Kidney (tissue), 14 donors: ENCODE results near the gene PID1. TPM values are rescaled to one million over a fixed set of nuclear protein-coding genes. Genes with fewer than 3 reads are reported as not detected.

Source experiments
- DNase-seq, 5 donors: peaks; one replicate each; pipeline ENCODE4 v3.0.0-alpha.2; 2013 to 2020
- FAIRE-seq: peaks from 2 replicates; lab custom pipeline; 2012; peaks lifted over from hg19 to GRCh38; lab: Jason Lieb, UNC
- H3K27ac ChIP-seq, 2 donors: one replicate each; pipeline ENCODE4 v1.7.0; 2013; ENCODE audit warnings: low read depth in 2 of 2, low read length in 2 of 2, inconsistent platforms in 1 of 2
- H3K27me3 ChIP-seq: one replicate; pipeline ENCODE4 v1.7.1; 2013; ENCODE audit warnings: low read length, inconsistent platforms; ENCODE audit not compliant: control insufficient read depth, insufficient read depth
- H3K36me3 ChIP-seq, 3 donors: one replicate each; pipeline versions ENCODE4 v1.7.0 to v1.7.1; 2013; ENCODE audit warnings: low read length in 3 of 3, control low read depth in 1 of 3, inconsistent platforms in 1 of 3; ENCODE audit not compliant: insufficient read depth in 3 of 3, control insufficient read depth in 2 of 3
- H3K4me1 ChIP-seq, 3 donors: one replicate each; pipeline versions ENCODE4 v1.7.0 to v1.7.1; 2013; ENCODE audit warnings: low read length in 3 of 3, inconsistent platforms in 1 of 3, low read depth in 1 of 3; ENCODE audit not compliant: control insufficient read depth in 2 of 3, insufficient read depth in 2 of 3
- H3K4me3 ChIP-seq, 3 donors: one replicate each; pipeline versions ENCODE4 v1.7.0 to v1.8.1; 2013; ENCODE audit warnings: low read length in 3 of 3, control low read depth in 1 of 3, inconsistent platforms in 1 of 3
- H3K9ac ChIP-seq, 3 donors: one replicate each; pipeline versions ENCODE4 v1.7.0 to v1.7.1; 2013; ENCODE audit warnings: low read length in 3 of 3, control low read depth in 1 of 3, inconsistent platforms in 1 of 3
- H3K9me3 ChIP-seq, 3 donors: one replicate each; pipeline versions ENCODE4 v1.7.0 to v1.7.1; 2013; ENCODE audit warnings: low read length in 3 of 3, control low read depth in 1 of 3, inconsistent platforms in 1 of 3; ENCODE audit not compliant: control insufficient read depth in 2 of 3, insufficient read depth in 1 of 3
- intact Hi-C: fragments of 100-400 bp; cut with DNase I; formaldehyde crosslinking; loops from one replicate; pipeline ENCODE4 v1.11.1; 2022
- polyA plus RNA-seq: library from polyadenylated mRNA; stranded (reverse); fragments of 350-450 nt; fragmentation: Illumina TruSeq; extraction: RNeasy Lipid Tissue Mini Kit (QIAGEN cat#74804); gene quantifications from one replicate; pipeline ENCODE4 v1.2.3, GENCODE V29; 2014; ENCODE audit warnings: low read depth, low replicate concordance; ENCODE audit not compliant: insufficient read depth
- total RNA-seq: library from RNA; stranded (reverse); fragmentation: NEBNext Ultra II Directional; extraction: Animal tissue kit (Norgen Biotek cat#: 25700); gene quantifications from one replicate; pipeline ENCODE4 v1.2.1, GENCODE V29; 2021
- TF ChIP-seq, protein P1 (sequence below): IDR thresholded peaks from 3 replicates; pipeline ENCODE4 v1.5.1; 2012; ENCODE audit warnings: mild to moderate bottlenecking, moderate library complexity, borderline replicate concordance; ENCODE audit not compliant: insufficient read depth; ENCODE audit errors: extremely low read depth
- donor health status: control.
- donor health status: control.
- donor health status: control.
- donor health status: control.
- donor health status: control.
- donor health status: DM: yes; HTN: yes; CAD: no.
- donor health status: Normal renal cell carcinoma (clear cell type).

Gene PID1
- total and polyA plus RNA-seq, 2 donors from 2014 or later: 2.1 to 9.4 TPM

GRCh38 chr2:229073935-229074334 lies 197.2 kb downstream of the PID1 start:
- Histone ChIP-seq H3K27me3 (no peaks in the 10 kb centered on the region), H3K9ac (no peak overlapping the region), H3K27ac (no peak overlapping the region), H3K9me3 (peaks cover 0 to 5% (median 2%) of the 10 kb centered on the region in 3 donors), H3K4me3 (no peak overlapping the region), H3K4me1 (no peaks in the 10 kb centered on the region), H3K36me3 (no peaks in the 10 kb centered on the region)
- FAIRE-seq: no peak
- TF ChIP-seq, protein P1, sequence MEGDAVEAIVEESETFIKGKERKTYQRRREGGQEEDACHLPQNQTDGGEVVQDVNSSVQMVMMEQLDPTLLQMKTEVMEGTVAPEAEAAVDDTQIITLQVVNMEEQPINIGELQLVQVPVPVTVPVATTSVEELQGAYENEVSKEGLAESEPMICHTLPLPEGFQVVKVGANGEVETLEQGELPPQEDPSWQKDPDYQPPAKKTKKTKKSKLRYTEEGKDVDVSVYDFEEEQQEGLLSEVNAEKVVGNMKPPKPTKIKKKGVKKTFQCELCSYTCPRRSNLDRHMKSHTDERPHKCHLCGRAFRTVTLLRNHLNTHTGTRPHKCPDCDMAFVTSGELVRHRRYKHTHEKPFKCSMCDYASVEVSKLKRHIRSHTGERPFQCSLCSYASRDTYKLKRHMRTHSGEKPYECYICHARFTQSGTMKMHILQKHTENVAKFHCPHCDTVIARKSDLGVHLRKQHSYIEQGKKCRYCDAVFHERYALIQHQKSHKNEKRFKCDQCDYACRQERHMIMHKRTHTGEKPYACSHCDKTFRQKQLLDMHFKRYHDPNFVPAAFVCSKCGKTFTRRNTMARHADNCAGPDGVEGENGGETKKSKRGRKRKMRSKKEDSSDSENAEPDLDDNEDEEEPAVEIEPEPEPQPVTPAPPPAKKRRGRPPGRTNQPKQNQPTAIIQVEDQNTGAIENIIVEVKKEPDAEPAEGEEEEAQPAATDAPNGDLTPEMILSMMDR: no peak
- intact Hi-C loops: no loop called here
- no peak for DNase-seq

- intact Hi-C loops: no loop called here
- no peak overlapping the region for H3K9ac ChIP-seq
- no peaks in the 10 kb centered on the region for H3K4me1 ChIP-seq
- H3K27me3 ChIP-seq: no peaks in the 10 kb centered on the region
- H3K9me3 ChIP-seq: peaks cover 0 to 5% (median 0%) of the 10 kb centered on the region in 3 donors
- no peaks in the 10 kb centered on the region for H3K36me3 ChIP-seq
- H3K27ac ChIP-seq: no peak overlapping the region
- no peak for DNase-seq
- TF ChIP-seq, protein P1: no peak
- FAIRE-seq: peak; percentile 6
- H3K4me3 ChIP-seq: no peak overlapping the region
These were observed 199.7 kb downstream of the PID1 start for GRCh38 chr2:229071292-229071976.

- intact Hi-C loops: no loop called here
These were observed 204.9 kb downstream of the PID1 start for GRCh38 chr2:229066121-229066715.

More at GRCh38 chr2:229066121-229066715, 204.9 kb downstream of the PID1 start:
- no peak overlapping the region for H3K27ac ChIP-seq
- peaks cover 0 to 3% (median 0%) of the 10 kb centered on the region in 3 donors for H3K9me3 ChIP-seq
- DNase-seq: no peak
- H3K9ac ChIP-seq: no peak overlapping the region
- FAIRE-seq: no peak
- no peaks in the 10 kb centered on the region for H3K27me3 ChIP-seq
- no peak overlapping the region for H3K4me3 ChIP-seq
- H3K36me3 ChIP-seq: no peaks in the 10 kb centered on the region
- TF ChIP-seq, protein P1: no peak
- H3K4me1 ChIP-seq: no peaks in the 10 kb centered on the region
